Measurements from ENCODE around the gene NEMP1. TPM values are rescaled to one million over a fixed set of nuclear protein-coding genes. Genes with fewer than 3 reads are reported as not detected.

The NEMP1 gene
- total and polyA plus RNA-seq, 2 donors (not counting 1 experiment from before 2014, with no cell fraction given): 8.4 to 11.1 TPM

GRCh38 chr12:57040750-57041149 is 37.8 kb downstream of the NEMP1 start:
- peaks cover 38% of the 10 kb centered on the region for H3K27me3 ChIP-seq (ENCODE audit: control insufficient read depth, insufficient read depth, low read length)
- no peaks in the 10 kb centered on the region for H3K36me3 ChIP-seq (ENCODE audit: control insufficient read depth, insufficient read depth, low read length)
- H4K20me1 ChIP-seq (ENCODE audit: control insufficient read depth, extremely low read depth, insufficient read depth, low read length): no peaks in the 10 kb centered on the region
- DNase-seq (ENCODE audit: low read depth in 2 of 2): no peak
- H3K9me3 ChIP-seq (ENCODE audit: control insufficient read depth, insufficient read depth, low read depth, low read length): no peaks in the 10 kb centered on the region
- H3K4me2 ChIP-seq (ENCODE audit: extremely low read depth, insufficient read depth, low read length): no peak overlapping the region
- no peak overlapping the region for H3K27ac ChIP-seq (ENCODE audit: insufficient read depth, low read length)
- TF ChIP-seq, protein P1, sequence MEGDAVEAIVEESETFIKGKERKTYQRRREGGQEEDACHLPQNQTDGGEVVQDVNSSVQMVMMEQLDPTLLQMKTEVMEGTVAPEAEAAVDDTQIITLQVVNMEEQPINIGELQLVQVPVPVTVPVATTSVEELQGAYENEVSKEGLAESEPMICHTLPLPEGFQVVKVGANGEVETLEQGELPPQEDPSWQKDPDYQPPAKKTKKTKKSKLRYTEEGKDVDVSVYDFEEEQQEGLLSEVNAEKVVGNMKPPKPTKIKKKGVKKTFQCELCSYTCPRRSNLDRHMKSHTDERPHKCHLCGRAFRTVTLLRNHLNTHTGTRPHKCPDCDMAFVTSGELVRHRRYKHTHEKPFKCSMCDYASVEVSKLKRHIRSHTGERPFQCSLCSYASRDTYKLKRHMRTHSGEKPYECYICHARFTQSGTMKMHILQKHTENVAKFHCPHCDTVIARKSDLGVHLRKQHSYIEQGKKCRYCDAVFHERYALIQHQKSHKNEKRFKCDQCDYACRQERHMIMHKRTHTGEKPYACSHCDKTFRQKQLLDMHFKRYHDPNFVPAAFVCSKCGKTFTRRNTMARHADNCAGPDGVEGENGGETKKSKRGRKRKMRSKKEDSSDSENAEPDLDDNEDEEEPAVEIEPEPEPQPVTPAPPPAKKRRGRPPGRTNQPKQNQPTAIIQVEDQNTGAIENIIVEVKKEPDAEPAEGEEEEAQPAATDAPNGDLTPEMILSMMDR (conservative IDR thresholded peaks at IDR 0.05 in 1 of 2, IDR thresholded peaks at IDR 0.05 in 1 of 2; ENCODE audit: low read depth in 1 of 2, low read length in 2 of 2): no peak
- TF ChIP-seq EZH2 (IDR thresholded peaks at IDR 0.05; ENCODE audit: low read length, missing control alignments): no peak
- no peak overlapping the region for H3K4me3 ChIP-seq (replicated peaks in 1 of 4; ENCODE audit: control extremely low read depth in 1 of 4, insufficient read depth in 1 of 4, low read depth in 3 of 4, low read length in 4 of 4)
- no peaks in the 10 kb centered on the region for H3K79me2 ChIP-seq (ENCODE audit: control insufficient read depth, insufficient read depth, low read length)
- no peaks in the 10 kb centered on the region for H3K4me1 ChIP-seq (ENCODE audit: control insufficient read depth, extremely low read depth, insufficient read depth, low read length)
- no peak overlapping the region for H3K9ac ChIP-seq (ENCODE audit: insufficient read depth, low read length)
- no peak overlapping the region for H2AFZ ChIP-seq (ENCODE audit: low read length)

DNA sequence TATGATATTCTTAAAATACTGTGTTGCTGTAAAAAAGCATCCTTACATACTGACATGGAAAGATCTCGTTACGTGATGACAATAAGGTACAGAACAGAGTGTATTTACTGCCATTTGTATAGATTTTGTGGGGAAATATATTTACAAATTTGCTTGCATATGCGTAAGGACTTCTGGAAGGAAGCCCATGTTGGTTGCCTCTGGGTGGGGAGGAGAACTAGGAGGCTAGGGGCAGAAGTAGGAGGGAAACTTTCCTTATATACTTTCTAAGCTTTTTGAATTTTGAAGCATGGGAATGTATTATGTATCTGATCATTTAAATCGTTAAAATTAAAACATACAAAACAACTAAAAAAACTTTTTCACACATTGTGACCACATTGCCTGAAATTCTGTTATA is 38.4 kb downstream of the NEMP1 start:
- H3K4me1 ChIP-seq (ENCODE audit: control insufficient read depth, extremely low read depth, insufficient read depth, low read length): no peaks in the 10 kb centered on the region
- no peak overlapping the region for H3K4me3 ChIP-seq (replicated peaks in 1 of 4; ENCODE audit: control extremely low read depth in 1 of 4, insufficient read depth in 1 of 4, low read depth in 3 of 4, low read length in 4 of 4)
- H3K79me2 ChIP-seq (ENCODE audit: control insufficient read depth, insufficient read depth, low read length): no peaks in the 10 kb centered on the region
- no peak overlapping the region for H3K4me2 ChIP-seq (ENCODE audit: extremely low read depth, insufficient read depth, low read length)
- no peaks in the 10 kb centered on the region for H3K36me3 ChIP-seq (ENCODE audit: control insufficient read depth, insufficient read depth, low read length)
- H3K27ac ChIP-seq (ENCODE audit: insufficient read depth, low read length): no peak overlapping the region
- no peak overlapping the region for H3K9ac ChIP-seq (ENCODE audit: insufficient read depth, low read length)
- no peaks in the 10 kb centered on the region for H4K20me1 ChIP-seq (ENCODE audit: control insufficient read depth, extremely low read depth, insufficient read depth, low read length)
- peaks cover 41% of the 10 kb centered on the region for H3K27me3 ChIP-seq (ENCODE audit: control insufficient read depth, insufficient read depth, low read length)
- H2AFZ ChIP-seq (ENCODE audit: low read length): no peak overlapping the region
- H3K9me3 ChIP-seq (ENCODE audit: control insufficient read depth, insufficient read depth, low read depth, low read length): no peaks in the 10 kb centered on the region
- TF ChIP-seq, protein P1 (conservative IDR thresholded peaks at IDR 0.05 in 1 of 2, IDR thresholded peaks at IDR 0.05 in 1 of 2; ENCODE audit: low read depth in 1 of 2, low read length in 2 of 2): no peak
- no peak for TF ChIP-seq EZH2 (IDR thresholded peaks at IDR 0.05; ENCODE audit: low read length, missing control alignments)
- DNase-seq (ENCODE audit: low read depth in 2 of 2): no peak

GRCh38 chr12:57039016-57039798 is 39.4 kb downstream of the NEMP1 start:
- no peak overlapping the region for H3K4me3 ChIP-seq (replicated peaks in 1 of 4; ENCODE audit: control extremely low read depth in 1 of 4, insufficient read depth in 1 of 4, low read depth in 3 of 4, low read length in 4 of 4)
- peaks cover 41% of the 10 kb centered on the region for H3K27me3 ChIP-seq (ENCODE audit: control insufficient read depth, insufficient read depth, low read length)
- no peaks in the 10 kb centered on the region for H3K36me3 ChIP-seq (ENCODE audit: control insufficient read depth, insufficient read depth, low read length)
- no peak for TF ChIP-seq EZH2 (IDR thresholded peaks at IDR 0.05; ENCODE audit: low read length, missing control alignments)
- TF ChIP-seq, protein P1 (conservative IDR thresholded peaks at IDR 0.05 in 1 of 2, IDR thresholded peaks at IDR 0.05 in 1 of 2; ENCODE audit: low read depth in 1 of 2, low read length in 2 of 2): no peak
- no peaks in the 10 kb centered on the region for H3K9me3 ChIP-seq (ENCODE audit: control insufficient read depth, insufficient read depth, low read depth, low read length)
- no peak for DNase-seq (ENCODE audit: low read depth in 2 of 2)
- no peaks in the 10 kb centered on the region for H4K20me1 ChIP-seq (ENCODE audit: control insufficient read depth, extremely low read depth, insufficient read depth, low read length)
- H2AFZ ChIP-seq (ENCODE audit: low read length): no peak overlapping the region
- no peak overlapping the region for H3K27ac ChIP-seq (ENCODE audit: insufficient read depth, low read length)
- no peaks in the 10 kb centered on the region for H3K4me1 ChIP-seq (ENCODE audit: control insufficient read depth, extremely low read depth, insufficient read depth, low read length)
- H3K9ac ChIP-seq (ENCODE audit: insufficient read depth, low read length): no peak overlapping the region
- no peaks in the 10 kb centered on the region for H3K79me2 ChIP-seq (ENCODE audit: control insufficient read depth, insufficient read depth, low read length)
- no peak overlapping the region for H3K4me2 ChIP-seq (ENCODE audit: extremely low read depth, insufficient read depth, low read length)

Measured in fibroblast of lung (primary cell).